ENCODE results near the gene BAG1. TPM values are rescaled to one million over a fixed set of nuclear protein-coding genes. Genes with fewer than 3 reads are reported as not detected.

Gene BAG1
- total RNA-seq, result 21.9 and 25.0 TPM in 2 replicates

DNA sequence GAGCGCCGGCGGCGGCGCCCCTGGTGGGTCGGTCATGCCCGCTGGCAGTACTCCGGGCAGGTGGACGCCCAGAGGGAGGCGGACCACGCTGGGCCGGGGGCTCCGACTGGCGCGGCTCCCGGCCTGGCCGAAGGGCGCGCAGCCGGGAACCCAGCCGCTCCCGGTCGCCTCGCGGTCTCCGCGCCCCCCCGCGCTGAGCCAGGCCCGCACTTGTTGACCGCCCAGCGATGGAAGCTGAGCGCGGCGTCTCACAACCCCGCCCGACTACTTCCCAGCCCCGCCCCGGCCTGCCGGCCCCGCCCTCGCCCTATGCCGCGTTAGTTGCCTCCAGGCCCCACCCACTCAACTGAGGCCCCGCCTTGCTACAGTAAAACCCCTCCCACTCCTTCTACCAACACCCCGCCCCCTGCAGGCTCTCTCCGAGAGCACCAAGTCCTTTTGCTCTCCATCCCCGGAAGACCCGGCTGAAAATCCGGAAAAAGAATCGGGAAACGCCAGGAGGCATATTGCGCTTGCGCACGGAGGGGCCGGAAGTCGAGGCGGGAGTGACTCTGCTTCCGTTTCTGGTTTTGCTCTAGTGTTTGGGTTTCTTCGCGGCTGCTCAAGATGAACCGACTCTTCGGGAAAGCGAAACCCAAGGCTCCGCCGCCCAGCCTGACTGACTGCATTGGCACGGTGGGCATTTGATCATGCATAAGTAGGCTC is at the start of gene BAG1, which contains the start of gene CHMP5:
BAG1 (minus strand) TSS at position 236 of the 705 bp plus-strand sequence.
CHMP5 (plus strand) TSS at position 577 of the 705 bp plus-strand sequence; CDS start at position 607, 30 bp downstream.

DNA sequence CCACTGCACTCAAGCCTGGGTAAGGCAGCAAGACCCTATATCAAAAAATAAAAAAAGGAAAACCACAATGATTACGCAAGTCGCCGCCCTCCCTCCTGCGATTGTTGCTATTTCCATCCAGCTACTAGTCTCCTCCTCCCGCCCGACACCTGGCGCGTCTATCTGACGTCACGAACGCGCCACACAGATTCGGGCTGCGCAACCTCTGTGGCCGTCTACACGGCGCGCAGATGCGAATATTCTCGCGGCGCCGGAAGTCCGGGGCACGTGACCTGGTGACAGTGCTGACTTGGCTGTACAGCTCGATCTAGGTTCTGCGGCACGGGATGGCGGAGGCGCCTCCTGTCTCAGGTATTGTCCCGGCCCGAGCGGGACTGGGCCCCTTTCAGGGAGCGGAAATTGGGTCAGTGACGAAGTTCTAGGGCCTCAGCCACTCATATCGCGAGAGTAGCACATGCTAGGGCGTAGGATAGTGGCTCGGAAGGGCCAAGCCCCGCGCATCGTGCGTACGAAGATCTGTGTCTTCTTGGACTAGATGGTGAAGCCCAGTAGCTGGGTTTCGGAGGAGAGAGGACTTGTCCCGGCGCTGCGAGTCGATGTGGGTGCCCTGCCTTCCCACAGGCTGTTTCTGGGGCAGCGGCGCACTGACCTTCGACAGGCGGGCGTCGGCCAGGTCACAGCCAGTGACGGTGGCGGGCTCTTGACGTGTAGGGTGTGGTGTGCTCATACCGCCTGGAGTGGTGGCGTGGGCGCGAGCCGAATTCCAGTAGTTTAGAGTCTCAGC is 25.9 kb upstream of the BAG1 start, which contains the start of gene NFX1:
NFX1 (plus strand) TSS at position 270 of the 784 bp plus-strand sequence; CDS start at position 327, 57 bp downstream.

DNA sequence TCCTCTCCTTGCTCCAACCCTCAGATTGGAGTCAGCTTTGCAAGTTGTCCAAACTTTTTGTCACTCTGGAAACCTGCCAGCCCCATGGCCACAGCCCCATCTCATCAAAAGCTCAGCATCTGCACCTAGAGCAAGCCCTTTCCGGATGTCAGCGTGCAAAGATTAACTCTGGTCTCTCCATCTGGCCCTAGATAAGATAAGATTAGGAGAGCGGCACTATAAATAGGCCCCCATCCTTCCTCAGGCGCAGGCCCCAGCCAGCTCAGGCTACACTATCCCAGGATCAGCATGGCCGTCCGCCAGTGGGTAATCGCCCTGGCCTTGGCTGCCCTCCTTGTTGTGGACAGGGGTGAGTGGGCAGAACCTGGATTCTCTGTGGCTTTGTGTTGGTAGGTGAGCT is 24.6 kb downstream of the BAG1 start, which contains the start of gene SPINK4:
SPINK4 (plus strand) TSS at position 247 of the 400 bp plus-strand sequence; CDS start at position 289, 42 bp downstream.

Other genes starting within 250 kb of the BAG1 start
- gene DNAJA1, start 239.4 kb downstream of the BAG1 start, total RNA-seq, result 64.4 and 67.5 TPM in 2 replicates
- gene SMU1, start 188.0 kb downstream of the BAG1 start, total RNA-seq, result 29.3 and 30.3 TPM in 2 replicates
- gene B4GALT1, start 97.4 kb downstream of the BAG1 start, total RNA-seq, result 95.8 and 98.5 TPM in 2 replicates
- not detected in 2 replicates for gene SPINK4, start 24.5 kb downstream of the BAG1 start, total RNA-seq
- 45.6 and 55.6 TPM in 2 replicates for gene CHMP5, start 341 bp upstream of the BAG1 start, total RNA-seq
- 38.3 and 40.3 TPM in 2 replicates for gene NFX1, start 25.8 kb upstream of the BAG1 start, total RNA-seq
- gene AQP7, start 137.9 kb upstream of the BAG1 start, total RNA-seq, result not detected in 2 replicates
- gene AQP3, start 182.9 kb upstream of the BAG1 start, total RNA-seq, result 0.24 and 0.32 TPM in 2 replicates
- gene NOL6, start 209.2 kb upstream of the BAG1 start, total RNA-seq, result 32.9 and 34.9 TPM in 2 replicates

All from hair follicle dermal papilla cell (primary cell).